B cell (primary cell): ENCODE data around the gene EXT2. TPM values are rescaled to one million over a fixed set of nuclear protein-coding genes. Genes with fewer than 3 reads are reported as not detected.

Experiments used
- ATAC-seq: fragments of 200-7000 bp; cut with Tn5 transposase; one replicate; pipeline ENCODE4 v1.10.0; 2021; ENCODE audit warnings: low read depth, mild to moderate bottlenecking, moderate number of reproducible peaks, moderate library complexity
- CTCF ChIA-PET: fragments of 350-600 bp; sonication (Branson Sonifier 250); formaldehyde crosslinking; loops from one replicate; lab custom pipeline; 2021; ENCODE audit warnings: antibody characterized with exemption, inconsistent platforms; lab: Charles Lee
- POLR2A ChIA-PET: fragments of 350-600 bp; sonication (Branson Sonifier 250); formaldehyde crosslinking; loops from one replicate; lab custom pipeline; 2021; ENCODE audit warnings: antibody characterized with exemption; lab: Charles Lee
- DNase-seq: peaks from one replicate; pipeline ENCODE4 v3.0.0; 2013
- H2AFZ ChIP-seq: 2 replicates; pipeline ENCODE4 v1.6.1; 2012; ENCODE audit warnings: mild to moderate bottlenecking, low read depth, low read length; ENCODE audit not compliant: insufficient read depth, poor library complexity, severe bottlenecking
- H3K27ac ChIP-seq, 2 donors: 1 replicate in 1 of 2; 2 replicates in 1 of 2; pipeline ENCODE4 v1.5.1; 2012 to 2013; ENCODE audit warnings: low read length in 2 of 2, mild to moderate bottlenecking in 2 of 2, moderate library complexity in 1 of 2
- H3K27me3 ChIP-seq, 4 experiments: fragments of 200-600 bp in 1 of 4; sonication (generic) in 1 of 4; replicated peaks in 1 of 4; 1 replicate in 2 of 4; 2 replicates in 2 of 4; pipeline versions ENCODE4 v1.6.1 to v1.7.0; 2013 to 2016; ENCODE audit warnings: low read length in 3 of 4, mild to moderate bottlenecking in 2 of 4, mixed read lengths in 1 of 4, moderate library complexity in 1 of 4; ENCODE audit not compliant: insufficient read depth in 4 of 4, control insufficient read depth in 3 of 4; ENCODE audit errors: control extremely low read depth in 1 of 4
- H3K36me3 ChIP-seq, 2 experiments: replicated peaks in 1 of 2; 1 replicate in 1 of 2; 2 replicates in 1 of 2; pipeline versions ENCODE4 v1.6.1 to v1.7.1; 2013; ENCODE audit warnings: low read length in 1 of 2; ENCODE audit not compliant: insufficient read depth in 2 of 2, control insufficient read depth in 1 of 2; ENCODE audit errors: control extremely low read depth in 1 of 2, extremely low read depth in 1 of 2
- H3K4me1 ChIP-seq, 2 donors: fragments of 200-600 bp in 1 of 2; sonication (generic) in 1 of 2; 1 replicate in 1 of 2; 2 replicates in 1 of 2; pipeline versions ENCODE4 v1.5.1 to v1.6.1; 2013 to 2017; ENCODE audit warnings: low read length in 2 of 2; ENCODE audit not compliant: control insufficient read depth in 2 of 2, insufficient read depth in 2 of 2
- H3K4me2 ChIP-seq: replicated peaks from 2 replicates; pipeline ENCODE3; 2012; ENCODE audit warnings: mild to moderate bottlenecking, low read depth, low read length; ENCODE audit not compliant: poor library complexity, severe bottlenecking
- H3K4me3 ChIP-seq, 5 experiments: fragments of 200-600 bp in 1 of 5; sonication (generic) in 1 of 5; 1 replicate in 3 of 5; 2 replicates in 2 of 5; pipeline versions ENCODE4 v1.5.1 to v1.7.0; 2011 to 2016; ENCODE audit warnings: low read length in 4 of 5, mild to moderate bottlenecking in 4 of 5, low read depth in 2 of 5, control low read depth in 1 of 5, moderate library complexity in 1 of 5; ENCODE audit not compliant: insufficient read depth in 1 of 5; ENCODE audit errors: control extremely low read depth in 1 of 5, extremely low read depth in 1 of 5
- H3K79me2 ChIP-seq: fragments of 200-600 bp; sonication (generic); one replicate; pipeline ENCODE4 v1.6.0; 2016; ENCODE audit warnings: low read length; ENCODE audit not compliant: control insufficient read depth, insufficient read depth
- H3K9ac ChIP-seq: fragments of 200-600 bp; sonication (generic); 2 replicates; pipeline ENCODE4 v1.6.1; 2017; ENCODE audit warnings: mild to moderate bottlenecking, low read length, moderate library complexity
- H3K9me3 ChIP-seq, 3 donors: one replicate each; pipeline versions ENCODE4 v1.6.1 to v1.7.1; 2013; ENCODE audit warnings: low read length in 2 of 3; ENCODE audit not compliant: control insufficient read depth in 2 of 3, insufficient read depth in 1 of 3; ENCODE audit errors: control extremely low read depth in 1 of 3
- H4K20me1 ChIP-seq: 2 replicates; pipeline ENCODE4 v1.6.0; 2012; ENCODE audit warnings: mild to moderate bottlenecking, low read length; ENCODE audit not compliant: insufficient read depth, control insufficient read depth, poor library complexity, severe bottlenecking
- H3K27ac Mint-ChIP-seq: one replicate; pipeline ENCODE4 v1.8.0; 2021; ENCODE audit warnings: mixed read lengths
- H3K27me3 Mint-ChIP-seq: one replicate; pipeline ENCODE4 v1.8.0; 2021; ENCODE audit warnings: mixed read lengths
- H3K4me1 Mint-ChIP-seq: one replicate; pipeline ENCODE4 v1.8.0; 2021; ENCODE audit warnings: mixed read lengths
- H3K4me3 Mint-ChIP-seq: one replicate; pipeline ENCODE4 v1.8.0; 2021; ENCODE audit warnings: mixed read lengths
- H3K9me3 Mint-ChIP-seq: one replicate; pipeline ENCODE4 v1.8.0; 2022; ENCODE audit warnings: mixed read lengths; ENCODE audit not compliant: insufficient read depth
- EZH2 ChIP-seq: IDR thresholded peaks from 2 replicates; pipeline ENCODE4 v1.6.1; 2012; ENCODE audit warnings: borderline replicate concordance, low read depth, mild to moderate bottlenecking, moderate library complexity, low read length; ENCODE audit not compliant: insufficient read depth, poor library complexity, severe bottlenecking
- WGBS: methylation state at CpG from one replicate; pipeline ENCODE4 v1.1.5; 2013; ENCODE audit warnings: missing lambda C conversion rate; ENCODE audit not compliant: insufficient coverage; 5-methylcytosine and 5-hydroxymethylcytosine counted together
- intact Hi-C: fragments of 100-400 bp; cut with micrococcal nuclease; formaldehyde crosslinking; loops from one replicate; pipeline ENCODE4 v1.10.0; 2022
- polyA plus RNA-seq: library from polyadenylated mRNA; depleted of rRNA; stranded (reverse); fragments of >200 nt; gene quantifications from 2 replicates; pipeline ENCODE4 v1.2.3, GENCODE V29; 2012
- total RNA-seq, 2 donors: library from RNA; stranded (reverse); fragments of 120-200 nt in 1 of 2; gene quantifications; 1 replicate in 1 of 2; 2 replicates in 1 of 2; pipeline versions ENCODE4 v1.2.3 to v1.2.4, GENCODE V29; 2013 to 2022
- TF ChIP-seq, protein P1 (sequence below): fragments of 200-600 bp; IDR thresholded peaks from one replicate; pipeline ENCODE4 v1.8.0; 2022; ENCODE audit warnings: antibody characterized with exemption, mild to moderate bottlenecking

Gene EXT2
- total and polyA plus RNA-seq, 2 donors (not counting 1 experiment from before 2014, with no cell fraction given) = 11.0 to 27.8 TPM

DNA sequence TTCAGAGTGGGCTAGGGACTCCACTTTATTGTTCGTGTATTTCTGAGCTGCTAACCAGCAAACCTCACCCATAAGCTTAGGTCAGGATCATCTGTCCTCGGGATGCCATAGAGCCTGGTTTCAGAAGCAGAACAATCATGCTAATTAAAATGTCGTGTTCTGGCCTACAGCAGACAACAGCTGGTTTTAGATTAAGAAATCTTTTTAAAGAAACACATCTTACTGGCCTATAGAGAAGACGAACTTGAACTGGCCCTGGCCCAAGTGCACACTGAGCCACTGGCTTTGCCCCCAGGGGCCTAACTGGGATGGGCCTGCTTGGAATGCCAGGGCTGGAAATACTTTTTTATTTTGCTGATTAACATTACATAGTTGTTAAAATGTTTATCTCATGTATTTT is 151.2 kb downstream of the EXT2 start:
- Histone ChIP-seq H3K9me3 (peaks cover 0 to 5% (median 0%) of the 10 kb centered on the region in 3 donors), H3K27me3 (no peaks in the 10 kb centered on the region), H4K20me1 (no peaks in the 10 kb centered on the region), H3K36me3 (peaks cover 3 to 7% of the 10 kb centered on the region in 2 experiments), H3K4me1 (no peaks in the 10 kb centered on the region), H3K79me2 (no peaks in the 10 kb centered on the region), H3K4me3 (no peak overlapping the region), H3K4me2 (no peak overlapping the region), H3K27ac (no peak overlapping the region), H2AFZ (no peak overlapping the region), H3K9ac (no peak overlapping the region)
- no peaks in the 10 kb centered on the region for H3K27me3 Mint-ChIP-seq
- H3K27ac Mint-ChIP-seq = no peak overlapping the region
- TF ChIP-seq, protein P1, sequence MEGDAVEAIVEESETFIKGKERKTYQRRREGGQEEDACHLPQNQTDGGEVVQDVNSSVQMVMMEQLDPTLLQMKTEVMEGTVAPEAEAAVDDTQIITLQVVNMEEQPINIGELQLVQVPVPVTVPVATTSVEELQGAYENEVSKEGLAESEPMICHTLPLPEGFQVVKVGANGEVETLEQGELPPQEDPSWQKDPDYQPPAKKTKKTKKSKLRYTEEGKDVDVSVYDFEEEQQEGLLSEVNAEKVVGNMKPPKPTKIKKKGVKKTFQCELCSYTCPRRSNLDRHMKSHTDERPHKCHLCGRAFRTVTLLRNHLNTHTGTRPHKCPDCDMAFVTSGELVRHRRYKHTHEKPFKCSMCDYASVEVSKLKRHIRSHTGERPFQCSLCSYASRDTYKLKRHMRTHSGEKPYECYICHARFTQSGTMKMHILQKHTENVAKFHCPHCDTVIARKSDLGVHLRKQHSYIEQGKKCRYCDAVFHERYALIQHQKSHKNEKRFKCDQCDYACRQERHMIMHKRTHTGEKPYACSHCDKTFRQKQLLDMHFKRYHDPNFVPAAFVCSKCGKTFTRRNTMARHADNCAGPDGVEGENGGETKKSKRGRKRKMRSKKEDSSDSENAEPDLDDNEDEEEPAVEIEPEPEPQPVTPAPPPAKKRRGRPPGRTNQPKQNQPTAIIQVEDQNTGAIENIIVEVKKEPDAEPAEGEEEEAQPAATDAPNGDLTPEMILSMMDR = no peak
- no peak for TF ChIP-seq EZH2
- ChIA-PET CTCF (no interaction called here), POLR2A (no interaction called here)
- H3K4me1 Mint-ChIP-seq = no peaks in the 10 kb centered on the region
- H3K9me3 Mint-ChIP-seq = peaks cover 6% of the 10 kb centered on the region
- ATAC-seq (no peak), DNase-seq (no peak)
- H3K4me3 Mint-ChIP-seq = no peak overlapping the region
- intact Hi-C loops = no loop called here
- 100% methylated on average over 1 of the region's 4 CpGs for WGBS

DNA sequence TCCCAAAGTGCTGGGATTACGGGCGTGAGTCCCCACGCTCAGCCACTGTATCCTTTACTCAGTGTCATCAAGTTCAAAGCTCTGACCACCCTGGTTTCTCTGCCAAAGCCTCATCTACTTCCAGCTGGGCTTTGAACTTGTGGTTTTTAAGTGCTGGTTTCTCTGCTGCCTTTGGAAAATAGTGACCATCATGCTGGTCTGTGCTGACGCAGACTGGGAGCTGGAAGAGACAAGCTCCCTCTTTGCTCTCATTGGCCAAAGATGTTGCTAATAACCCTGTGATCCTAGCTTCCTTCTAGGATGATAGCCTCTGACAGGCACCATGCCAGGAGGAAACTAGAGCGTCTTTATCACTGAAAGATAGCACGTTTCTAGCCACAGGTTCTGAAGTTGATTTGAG is 152.0 kb downstream of the EXT2 start:
- peaks cover 3 to 5% of the 10 kb centered on the region in 2 experiments for H3K36me3 ChIP-seq
- Mint-ChIP-seq H3K4me3 (no peak overlapping the region), H3K27me3 (no peaks in the 10 kb centered on the region), H3K4me1 (no peaks in the 10 kb centered on the region), H3K27ac (no peak overlapping the region), H3K9me3 (peaks cover 14% of the 10 kb centered on the region)
- peaks cover 4 to 6% (median 5%) of the 10 kb centered on the region in 3 donors for H3K9me3 ChIP-seq
- ChIA-PET CTCF (interaction anchor here (0.8 kb wide), 1 partner anchor 30 kb away, joined by 3 read pairs; no protein-coding TSS in a partner anchor), POLR2A (no interaction called here)
- H3K4me1 ChIP-seq = no peaks in the 10 kb centered on the region
- TF ChIP-seq, protein P1 = no peak
- no peak for TF ChIP-seq EZH2
- H3K4me2 ChIP-seq = no peak overlapping the region
- no peak overlapping the region for H3K9ac ChIP-seq
- ATAC-seq (no peak), DNase-seq (no peak)
- H4K20me1 ChIP-seq = no peaks in the 10 kb centered on the region
- no peaks in the 10 kb centered on the region for H3K27me3 ChIP-seq
- no peak overlapping the region for H2AFZ ChIP-seq
- H3K4me3 ChIP-seq = no peak overlapping the region
- intact Hi-C loops = no loop called here
- WGBS = 98% methylated on average over 5 of the region's 6 CpGs
- H3K27ac ChIP-seq = no peak overlapping the region
- H3K79me2 ChIP-seq = no peaks in the 10 kb centered on the region
